ENCODE measurements around the gene CD247. TPM values are rescaled to one million over a fixed set of nuclear protein-coding genes. Genes with fewer than 3 reads are reported as not detected.

CD247 gene
- total and polyA plus RNA-seq, 2 of the 4 experiments (the other 2 are of a cell fraction) = not detected

DNA sequence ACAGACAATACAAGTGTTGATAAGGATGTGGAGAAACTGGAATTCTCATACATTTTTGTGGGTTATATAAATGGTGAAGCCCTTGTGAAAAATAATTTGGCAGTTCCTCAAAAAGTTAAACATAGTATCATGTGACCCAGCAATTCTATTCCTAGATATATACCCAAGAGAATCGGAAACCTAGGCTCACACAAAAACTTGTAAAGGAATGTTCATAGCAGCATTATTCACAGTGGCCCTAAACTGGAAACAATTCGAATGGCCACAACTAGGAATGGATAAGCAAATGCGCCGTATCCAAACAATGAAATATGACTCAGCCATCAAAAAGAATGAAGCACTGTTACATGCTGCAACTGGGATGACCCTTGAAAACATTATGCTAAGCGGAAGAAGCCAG, 3.9 kb upstream of the CD247 start:
- Histone ChIP-seq H2BK120ac (ENCODE audit: low read depth, low read length) (no peak overlapping the region), H4K91ac (ENCODE audit: insufficient read depth, low read depth, low read length) (no peak overlapping the region), H3K23ac (ENCODE audit: low read depth, low read length) (no peak overlapping the region), H3K4ac (ENCODE audit: low read depth, low read length) (no peak overlapping the region), H2BK15ac (ENCODE audit: low read depth, low read length) (no peak overlapping the region), H3K27ac (ENCODE audit: insufficient read depth, low read length) (no peak overlapping the region), H3K79me1 (ENCODE audit: low read depth in 1 of 2, low read length in 2 of 2) (no peaks in the 10 kb centered on the region), H3K4me2 (ENCODE audit: low read depth, low read length) (no peak overlapping the region), H3K9ac (ENCODE audit: low read depth, low read length) (no peak overlapping the region), H4K5ac (ENCODE audit: low read depth, low read length) (no peak overlapping the region), H3K14ac (replicated peaks; ENCODE audit: low read depth, low read length) (no peak overlapping the region), H3K18ac (ENCODE audit: low read depth, low read length) (no peak overlapping the region), H3K36me3 (ENCODE audit: control insufficient read depth, insufficient read depth, low read length) (no peaks in the 10 kb centered on the region), H4K20me1 (ENCODE audit: insufficient read depth, low read length) (no peaks in the 10 kb centered on the region), H2BK5ac (ENCODE audit: low read depth, low read length, poor library complexity, severe bottlenecking) (no peak overlapping the region), H3K27me3 (ENCODE audit: control insufficient read depth, insufficient read depth, low read length) (peaks cover 2% of the 10 kb centered on the region; the same call in 1 of the 2 replicates), H3K56ac (ENCODE audit: extremely low read depth, insufficient read depth, low read length) (no peak overlapping the region), H2AK9ac (replicated peaks; ENCODE audit: low read depth, low read length, poor library complexity) (no peak overlapping the region), H3K4me3 (ENCODE audit: insufficient read depth, low read depth, low read length) (no peak overlapping the region), H2AFZ (replicated peaks; ENCODE audit: low read length, poor library complexity) (no peak overlapping the region), H2BK20ac (ENCODE audit: low read depth, low read length) (no peak overlapping the region), H4K8ac (ENCODE audit: low read depth in 2 of 2, low read length in 2 of 2) (no peak overlapping the region), H3K9me3 (ENCODE audit: control insufficient read depth, insufficient read depth, low read length) (no peaks in the 10 kb centered on the region), H3K9me1 (ENCODE audit: insufficient read depth, low read length) (no peaks in the 10 kb centered on the region), H3K4me1 (ENCODE audit: control insufficient read depth, insufficient read depth, low read length) (no peaks in the 10 kb centered on the region), H2AK5ac (ENCODE audit: low read depth, low read length) (no peak overlapping the region)
- no peak for DNase-seq
- dilution Hi-C loops (cut with HindIII; ENCODE audit: low sequenced_read_pairs, unreplicated experiment) (no loop called here), intact Hi-C loops (cut with micrococcal nuclease) (no loop called here), in situ Hi-C loops (cut with MboI; ENCODE audit: low sequenced_read_pairs) (no loop called here)
- no TSS peak for BruUV-seq (replicated peaks)
- ChIA-PET CTCF (no interaction called here), POLR2A (ENCODE audit: unreplicated experiment) (no interaction called here)
- TF ChIP-seq POLR2A (IDR thresholded peaks at IDR 0.05; ENCODE audit: low read depth, low read length) (no peak), MXI1 (IDR thresholded peaks at IDR 0.05; ENCODE audit: borderline replicate concordance, low read depth, low read length) (no peak), FOS (IDR thresholded peaks at IDR 0.05; ENCODE audit: low read depth, low read length) (no peak), NFE2L2 (IDR thresholded peaks at IDR 0.05; ENCODE audit: low read depth, low read length) (no peak), RFX5 (IDR thresholded peaks at IDR 0.05; ENCODE audit: low read depth, low read length) (no peak), CHD1 (IDR thresholded peaks at IDR 0.05; ENCODE audit: low read depth, low read length) (no peak), RAD21 (IDR thresholded peaks at IDR 0.05; ENCODE audit: low read length) (no peak)
- TF ChIP-seq, protein P1, sequence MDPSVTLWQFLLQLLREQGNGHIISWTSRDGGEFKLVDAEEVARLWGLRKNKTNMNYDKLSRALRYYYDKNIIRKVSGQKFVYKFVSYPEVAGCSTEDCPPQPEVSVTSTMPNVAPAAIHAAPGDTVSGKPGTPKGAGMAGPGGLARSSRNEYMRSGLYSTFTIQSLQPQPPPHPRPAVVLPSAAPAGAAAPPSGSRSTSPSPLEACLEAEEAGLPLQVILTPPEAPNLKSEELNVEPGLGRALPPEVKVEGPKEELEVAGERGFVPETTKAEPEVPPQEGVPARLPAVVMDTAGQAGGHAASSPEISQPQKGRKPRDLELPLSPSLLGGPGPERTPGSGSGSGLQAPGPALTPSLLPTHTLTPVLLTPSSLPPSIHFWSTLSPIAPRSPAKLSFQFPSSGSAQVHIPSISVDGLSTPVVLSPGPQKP (IDR thresholded peaks at IDR 0.05; ENCODE audit: borderline replicate concordance, low read depth, low read length) = no peak
- 90% methylated on average over 4 of the region's 5 CpGs; no CpG with 5 or more reads in 1 of the 2 experiments for WGBS, 2 experiments (ENCODE audit: extremely low coverage in 2 of 2, insufficient read length in 1 of 2)
- no peak for ATAC-seq (ENCODE audit: low read depth)
